ENCODE data around the gene FERMT3.
A peak's percentile ranks its signal among the peaks of the same experiment; 100 is the strongest.

The FERMT3 gene

DNA sequence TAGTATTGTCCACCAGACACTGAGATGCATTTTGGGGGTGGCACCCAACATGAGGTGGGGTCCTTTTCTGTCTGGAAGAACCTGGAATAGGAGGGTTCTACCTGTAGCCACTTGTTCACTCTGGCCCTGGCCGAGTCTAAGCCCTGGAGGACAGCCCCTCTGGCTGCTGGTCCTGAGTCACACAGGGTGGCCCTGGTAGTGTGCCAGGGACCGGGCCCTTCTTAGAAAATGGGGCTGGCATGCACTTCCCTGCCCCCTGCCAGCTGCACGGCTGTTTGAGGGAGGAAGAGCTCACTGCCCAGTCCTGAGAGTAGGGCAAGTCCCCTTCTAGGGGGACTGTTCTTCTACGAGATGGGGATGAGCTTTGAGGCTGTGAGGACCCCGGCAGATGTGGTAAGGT lies 47.0 kb downstream of the FERMT3 start:
- Mint-ChIP-seq H3K4me1 (peaks cover 37% of the 10 kb centered on the region), H3K9me3 (no peaks in the 10 kb centered on the region), H3K36me3 (peaks cover 8% of the 10 kb centered on the region), H3K27me3 (no peaks in the 10 kb centered on the region), H3K27ac (no peak overlapping the region), H3K4me3 (no peak overlapping the region)
- ATAC-seq = no peak

DNA sequence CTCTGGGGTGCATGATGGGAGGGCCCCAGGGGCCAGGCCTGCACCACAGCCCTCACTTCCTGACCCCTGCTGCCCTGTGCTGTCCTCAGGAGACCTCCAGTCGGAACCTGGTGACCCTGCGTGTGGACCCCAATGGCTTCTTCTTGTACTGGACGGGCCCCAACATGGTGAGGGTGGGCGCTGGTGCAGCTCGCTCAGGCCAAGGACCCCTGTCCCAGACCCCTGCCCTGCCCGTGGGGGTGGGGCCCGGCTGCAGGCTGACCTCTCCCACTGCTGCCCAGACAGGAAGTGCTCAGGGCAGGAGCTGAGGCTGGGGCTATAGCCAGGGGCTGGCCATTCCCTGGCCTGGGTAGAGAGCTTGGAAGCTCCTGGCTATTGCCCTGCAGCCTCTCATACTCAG lies 47.8 kb downstream of the FERMT3 start:
- peak overlapping the region; percentile 9 for H3K27ac Mint-ChIP-seq

GRCh38 chr11:64255135-64256128 lies 48.9 kb downstream of the FERMT3 start:
- Mint-ChIP-seq H3K27me3 (no peaks in the 10 kb centered on the region), H3K27ac (no peak overlapping the region), H3K4me3 (no peak overlapping the region), H3K4me1 (peaks cover 45% of the 10 kb centered on the region), H3K36me3 (peaks cover 22% of the 10 kb centered on the region), H3K9me3 (no peaks in the 10 kb centered on the region)
- no peak for ATAC-seq

More for the DNA sequence above, 47.8 kb downstream of the FERMT3 start:
- Mint-ChIP-seq H3K4me1 (peaks cover 40% of the 10 kb centered on the region), H3K4me3 (no peak overlapping the region), H3K27me3 (no peaks in the 10 kb centered on the region), H3K36me3 (peaks cover 11% of the 10 kb centered on the region), H3K9me3 (no peaks in the 10 kb centered on the region)
- ATAC-seq = no peak

GRCh38 chr11:64256300-64256699 lies 49.8 kb downstream of the FERMT3 start:
- no peak for ATAC-seq
- no peak overlapping the region for H3K4me3 Mint-ChIP-seq
- no peaks in the 10 kb centered on the region for H3K27me3 Mint-ChIP-seq
- no peaks in the 10 kb centered on the region for H3K9me3 Mint-ChIP-seq
- H3K4me1 Mint-ChIP-seq = peaks cover 38% of the 10 kb centered on the region
- H3K27ac Mint-ChIP-seq = no peak overlapping the region
- peaks cover 23% of the 10 kb centered on the region for H3K36me3 Mint-ChIP-seq

DNA sequence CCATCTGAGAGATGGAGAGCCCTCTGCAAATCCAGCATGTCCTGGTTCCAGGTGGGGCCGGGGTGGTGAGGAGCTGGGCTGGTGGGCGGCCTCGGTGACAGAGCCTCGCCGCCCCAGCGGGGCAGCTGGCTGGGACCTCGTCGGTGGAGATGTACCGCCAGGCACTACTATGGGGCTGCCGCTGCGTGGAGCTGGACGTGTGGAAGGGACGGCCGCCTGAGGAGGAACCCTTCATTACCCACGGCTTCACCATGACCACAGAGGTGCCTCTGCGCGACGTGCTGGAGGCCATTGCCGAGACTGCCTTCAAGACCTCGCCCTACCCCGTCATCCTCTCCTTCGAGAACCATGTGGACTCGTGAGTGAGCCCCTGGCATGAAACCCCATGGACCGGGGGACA lies 51.8 kb downstream of the FERMT3 start:
- no peaks in the 10 kb centered on the region for H3K27me3 Mint-ChIP-seq
- H3K4me3 Mint-ChIP-seq = no peak overlapping the region
- H3K27ac Mint-ChIP-seq = no peak overlapping the region

DNA sequence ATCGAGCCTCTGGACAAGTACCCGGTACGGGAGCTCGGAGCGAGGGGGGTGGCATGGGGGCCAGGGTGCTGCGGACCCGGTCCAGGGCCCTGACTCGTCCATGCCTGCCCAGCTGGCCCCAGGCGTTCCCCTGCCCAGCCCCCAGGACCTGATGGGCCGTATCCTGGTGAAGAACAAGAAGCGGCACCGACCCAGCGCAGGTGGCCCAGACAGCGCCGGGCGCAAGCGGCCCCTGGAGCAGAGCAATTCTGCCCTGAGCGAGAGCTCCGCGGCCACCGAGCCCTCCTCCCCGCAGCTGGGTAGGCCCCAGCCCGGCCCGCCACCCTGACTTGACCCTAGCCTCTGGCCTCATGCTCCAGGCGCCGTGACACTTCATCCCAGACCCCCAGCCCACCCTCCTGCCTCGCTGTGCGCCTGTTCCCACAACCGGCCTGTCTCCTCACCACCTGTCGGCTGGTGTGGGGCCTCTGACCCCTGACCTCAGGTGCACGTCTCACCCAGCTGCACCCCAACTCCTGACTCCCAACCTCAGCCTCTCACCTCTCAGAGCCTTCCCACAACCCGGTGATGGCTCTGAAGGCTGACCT lies 52.5 kb downstream of the FERMT3 start:
- Mint-ChIP-seq H3K9me3 (no peaks in the 10 kb centered on the region), H3K36me3 (peaks cover 39% of the 10 kb centered on the region), H3K4me1 (peaks cover 15% of the 10 kb centered on the region), H3K27ac (no peak overlapping the region), H3K4me3 (no peak overlapping the region), H3K27me3 (no peaks in the 10 kb centered on the region)
- ATAC-seq = peak; percentile 4

More for the DNA sequence above, 51.8 kb downstream of the FERMT3 start:
- peaks cover 39% of the 10 kb centered on the region for H3K36me3 Mint-ChIP-seq
- H3K9me3 Mint-ChIP-seq = no peaks in the 10 kb centered on the region
- no peak for ATAC-seq
- peaks cover 22% of the 10 kb centered on the region for H3K4me1 Mint-ChIP-seq

DNA sequence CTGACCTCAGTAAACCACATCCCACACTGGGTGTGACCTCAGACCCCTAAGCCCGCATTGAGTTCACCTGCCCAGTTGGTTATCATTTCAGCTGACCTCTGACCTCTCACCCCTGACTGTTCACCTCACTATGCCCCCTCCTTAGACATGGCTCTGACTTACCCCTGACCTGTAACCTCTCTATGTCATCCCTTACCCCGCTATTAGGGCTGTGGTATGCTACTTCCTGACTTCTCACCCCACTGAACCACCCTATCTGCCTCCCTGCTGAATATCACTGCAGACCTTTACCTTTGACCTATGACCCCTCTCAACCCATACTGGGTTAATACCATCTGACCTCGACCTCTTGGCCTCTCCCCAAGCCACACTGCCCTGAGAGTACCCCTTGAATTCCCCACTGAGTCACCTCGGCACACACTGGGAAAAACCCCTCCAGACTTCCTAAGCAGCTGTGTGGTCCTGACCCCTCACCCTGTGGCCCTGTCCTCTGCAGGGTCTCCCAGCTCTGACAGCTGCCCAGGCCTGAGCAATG lies 53.1 kb downstream of the FERMT3 start:
- Mint-ChIP-seq H3K27ac (peak overlapping the region; percentile 61), H3K9me3 (no peaks in the 10 kb centered on the region), H3K4me1 (peaks cover 15% of the 10 kb centered on the region), H3K36me3 (peaks cover 39% of the 10 kb centered on the region), H3K27me3 (no peaks in the 10 kb centered on the region), H3K4me3 (no peak overlapping the region)
- peak; percentile 54 for ATAC-seq

DNA sequence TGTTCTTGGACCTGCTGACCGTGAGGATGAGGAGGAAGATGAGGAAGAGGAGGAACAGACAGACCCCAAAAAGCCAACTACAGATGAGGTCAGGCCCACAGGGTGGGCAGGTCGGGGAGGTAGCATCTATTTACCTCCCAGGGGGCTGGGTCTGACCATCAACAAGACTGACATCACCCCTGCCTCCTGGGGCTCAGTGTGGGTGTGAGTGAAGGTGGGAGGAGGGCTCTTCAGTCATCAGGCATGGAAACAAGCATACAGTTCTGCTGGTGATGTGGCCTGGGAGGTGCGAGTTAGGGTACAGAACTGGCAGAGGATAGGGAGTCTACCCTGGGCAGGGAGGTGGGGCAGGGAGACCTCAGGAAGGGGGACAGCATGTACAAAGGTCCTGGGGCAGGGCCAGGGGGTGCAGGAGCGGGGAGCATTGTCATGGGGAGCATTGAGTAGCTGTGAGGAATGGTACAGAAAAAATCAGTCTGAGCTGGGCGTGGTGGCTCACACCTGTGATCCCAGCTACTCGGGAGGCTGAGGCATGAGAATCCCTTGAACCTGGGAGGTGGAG lies 53.7 kb downstream of the FERMT3 start:
- peaks cover 15% of the 10 kb centered on the region for H3K4me1 Mint-ChIP-seq
- H3K27ac Mint-ChIP-seq = peak overlapping the region; percentile 61
- peaks cover 39% of the 10 kb centered on the region for H3K36me3 Mint-ChIP-seq
- peak; percentile 49 for ATAC-seq
- H3K4me3 Mint-ChIP-seq = no peak overlapping the region
- no peaks in the 10 kb centered on the region for H3K27me3 Mint-ChIP-seq
- H3K9me3 Mint-ChIP-seq = no peaks in the 10 kb centered on the region

DNA sequence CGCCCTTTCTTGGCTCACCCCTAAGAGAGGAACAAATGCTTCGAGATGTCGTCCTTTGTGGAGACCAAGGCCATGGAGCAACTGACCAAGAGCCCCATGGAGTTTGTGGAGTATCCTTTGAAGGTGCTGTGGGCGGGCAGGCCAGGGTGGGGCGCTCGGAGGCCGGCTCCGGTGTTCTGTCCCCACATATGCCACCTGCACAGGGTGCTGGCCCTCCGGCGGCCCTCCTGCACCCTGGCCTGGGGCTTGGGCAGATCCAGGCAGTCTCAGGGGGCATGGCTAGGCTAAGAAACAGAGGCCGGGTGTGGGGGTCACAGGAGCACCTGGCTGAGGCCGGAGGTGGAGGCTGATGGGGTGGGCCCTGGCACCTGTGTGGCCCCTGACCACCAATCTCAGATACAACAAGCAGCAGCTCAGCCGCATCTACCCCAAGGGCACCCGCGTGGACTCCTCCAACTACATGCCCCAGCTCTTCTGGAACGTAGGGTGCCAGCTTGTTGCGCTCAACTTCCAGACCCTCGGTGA lies 55.1 kb downstream of the FERMT3 start:
- H3K4me3 Mint-ChIP-seq = no peak overlapping the region
- no peak overlapping the region for H3K27ac Mint-ChIP-seq
- no peak for ATAC-seq
- H3K9me3 Mint-ChIP-seq = no peaks in the 10 kb centered on the region
- H3K27me3 Mint-ChIP-seq = no peaks in the 10 kb centered on the region
- H3K4me1 Mint-ChIP-seq = peaks cover 15% of the 10 kb centered on the region
- peaks cover 39% of the 10 kb centered on the region for H3K36me3 Mint-ChIP-seq

DNA sequence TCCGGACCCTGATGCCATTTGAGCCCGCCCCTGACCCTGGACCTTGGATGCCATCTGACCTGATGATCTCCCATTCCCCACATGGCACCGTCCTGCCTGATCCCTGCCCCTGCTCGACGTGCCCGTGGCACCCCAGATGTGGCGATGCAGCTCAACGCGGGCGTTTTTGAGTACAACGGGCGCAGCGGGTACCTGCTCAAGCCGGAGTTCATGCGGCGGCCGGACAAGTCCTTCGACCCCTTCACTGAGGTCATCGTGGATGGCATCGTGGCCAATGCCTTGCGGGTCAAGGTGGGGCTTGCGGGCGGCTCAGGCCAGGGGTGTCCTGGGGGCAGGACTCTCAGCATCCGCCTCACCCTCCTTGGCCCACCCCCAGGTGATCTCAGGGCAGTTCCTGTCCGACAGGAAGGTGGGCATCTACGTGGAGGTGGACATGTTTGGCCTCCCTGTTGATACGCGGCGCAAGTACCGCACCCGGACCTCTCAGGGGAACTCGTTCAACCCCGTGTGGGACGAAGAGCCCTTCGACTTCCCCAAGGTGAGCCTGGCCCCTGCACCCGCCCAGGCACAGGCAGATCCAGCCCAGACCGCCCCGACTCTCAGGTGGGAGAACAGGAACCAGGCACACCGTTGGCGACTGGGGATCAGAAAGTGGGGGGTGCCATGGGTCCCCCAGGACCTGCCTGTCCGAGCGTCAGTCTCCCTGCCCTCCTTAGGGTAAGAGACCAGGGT lies 55.9 kb downstream of the FERMT3 start:
- H3K4me3 Mint-ChIP-seq = no peak overlapping the region
- peaks cover 15% of the 10 kb centered on the region for H3K4me1 Mint-ChIP-seq
- H3K27me3 Mint-ChIP-seq = no peaks in the 10 kb centered on the region
- H3K27ac Mint-ChIP-seq = no peak overlapping the region
- ATAC-seq = no peak
- H3K9me3 Mint-ChIP-seq = no peaks in the 10 kb centered on the region
- H3K36me3 Mint-ChIP-seq = peaks cover 39% of the 10 kb centered on the region

DNA sequence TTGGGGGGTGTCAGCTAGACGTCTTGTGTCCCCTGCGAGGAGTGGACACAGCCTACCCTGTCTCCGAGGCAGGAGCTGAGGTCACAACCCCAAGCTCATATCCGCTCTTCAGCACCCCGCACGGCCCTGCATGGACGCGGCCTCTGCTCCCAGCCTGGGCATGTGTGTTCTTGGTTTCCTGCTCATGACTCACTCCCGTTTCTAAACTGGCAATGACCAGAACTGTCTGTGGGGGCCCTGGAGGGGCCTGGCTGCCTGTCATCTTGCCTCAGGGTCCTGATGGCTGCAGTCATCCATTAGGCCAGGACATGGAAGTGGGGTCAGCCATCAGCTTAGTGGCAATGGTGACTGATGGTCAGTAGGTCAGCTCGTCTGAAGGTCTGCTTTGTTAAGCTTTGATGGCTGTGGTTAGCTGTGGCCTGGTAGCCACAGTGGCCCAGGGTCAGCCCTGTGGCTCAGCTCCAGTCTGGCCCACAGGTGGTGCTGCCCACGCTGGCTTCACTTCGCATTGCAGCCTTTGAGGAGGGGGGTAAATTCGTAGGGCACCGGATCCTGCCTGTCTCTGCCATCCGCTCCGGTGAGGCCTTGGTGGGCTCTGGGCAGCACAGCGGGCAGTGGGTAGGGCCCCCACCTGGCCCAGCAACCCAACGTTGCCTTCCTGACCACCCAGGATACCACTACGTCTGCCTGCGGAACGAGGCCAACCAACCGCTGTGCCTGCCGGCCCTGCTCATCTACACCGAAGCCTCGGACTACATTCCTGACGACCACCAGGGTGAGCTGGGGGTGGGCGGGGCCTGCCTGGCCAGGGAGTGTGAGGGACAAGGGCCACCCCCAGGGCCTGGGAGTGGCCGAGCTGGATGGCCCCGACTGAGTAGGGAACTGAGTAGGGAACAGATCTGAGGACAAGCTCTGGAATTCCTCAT lies 56.8 kb downstream of the FERMT3 start:
- Mint-ChIP-seq H3K36me3 (peaks cover 32% of the 10 kb centered on the region), H3K27me3 (no peaks in the 10 kb centered on the region), H3K4me3 (no peak overlapping the region), H3K9me3 (no peaks in the 10 kb centered on the region), H3K27ac (no peak overlapping the region), H3K4me1 (peaks cover 22% of the 10 kb centered on the region)
- no peak for ATAC-seq

- no peak overlapping the region for H3K27ac Mint-ChIP-seq
- no peak for ATAC-seq
- H3K9me3 Mint-ChIP-seq = no peaks in the 10 kb centered on the region
- peaks cover 29% of the 10 kb centered on the region for H3K4me1 Mint-ChIP-seq
- H3K4me3 Mint-ChIP-seq = no peak overlapping the region
- no peaks in the 10 kb centered on the region for H3K27me3 Mint-ChIP-seq
- peaks cover 31% of the 10 kb centered on the region for H3K36me3 Mint-ChIP-seq
These were observed 57.4 kb downstream of the FERMT3 start for GRCh38 chr11:64263947-64264317.

DNA sequence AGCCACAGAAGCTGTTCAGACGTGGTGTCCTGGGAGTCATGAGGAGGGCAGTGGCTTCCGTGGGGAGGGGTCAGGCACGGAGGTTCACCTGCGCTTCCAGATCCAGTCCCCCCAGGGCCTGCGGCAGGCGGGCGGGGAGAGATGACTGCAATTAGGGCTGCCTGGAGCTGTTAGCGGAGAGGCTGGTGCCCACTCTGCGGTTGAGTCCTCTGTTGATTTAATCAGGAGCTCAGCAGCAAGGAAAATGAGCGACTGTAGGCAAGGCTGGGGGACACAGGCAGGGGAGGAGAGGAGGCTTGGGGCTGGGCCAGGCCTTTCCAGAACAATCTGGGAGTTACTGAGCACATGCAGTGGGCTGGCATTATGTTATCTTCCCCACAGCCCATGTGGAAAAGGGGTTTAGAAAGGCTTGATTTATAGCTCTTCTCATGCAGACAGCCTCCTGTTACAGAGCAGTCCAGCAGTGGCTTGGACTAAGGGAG lies 57.9 kb downstream of the FERMT3 start:
- Mint-ChIP-seq H3K27ac (no peak overlapping the region), H3K4me1 (peaks cover 29% of the 10 kb centered on the region), H3K36me3 (peaks cover 27% of the 10 kb centered on the region), H3K4me3 (no peak overlapping the region), H3K9me3 (no peaks in the 10 kb centered on the region), H3K27me3 (no peaks in the 10 kb centered on the region)
- ATAC-seq = no peak
